ENCODE measurements around the gene CALHM3. TPM values are rescaled to one million over a fixed set of nuclear protein-coding genes. Genes with fewer than 3 reads are reported as not detected.

The CALHM3 gene
- total RNA-seq, 2 donors from 2014 or later: not detected

GRCh38 chr10:103467406-103467805 is 11.6 kb downstream of the CALHM3 start:
- Histone ChIP-seq H3K9me3 (no peaks in the 10 kb centered on the region), H3K9ac (ENCODE audit: low read depth in 2 of 2, low read length in 2 of 2) (no peak overlapping the region), H3K36me3 (no peaks in the 10 kb centered on the region), H3K27me3 (no peaks in the 10 kb centered on the region), H3K4me1 (no peaks in the 10 kb centered on the region), H3K27ac (no peak overlapping the region), H3K4me3 (no peak overlapping the region)
- no peak for DNase-seq
- TF ChIP-seq CTCF (IDR thresholded peaks at IDR 0.05): no peak
- intact Hi-C loops (cut with DNase I): no loop called here

GRCh38 chr10:103466734-103467133 is 12.3 kb downstream of the CALHM3 start:
- no peak overlapping the region for H3K27ac ChIP-seq
- intact Hi-C loops (cut with DNase I): no loop called here
- H3K9me3 ChIP-seq: no peaks in the 10 kb centered on the region
- no peak for DNase-seq
- no peaks in the 10 kb centered on the region for H3K4me1 ChIP-seq
- no peak for TF ChIP-seq CTCF (IDR thresholded peaks at IDR 0.05)
- no peak overlapping the region for H3K9ac ChIP-seq (ENCODE audit: low read depth in 2 of 2, low read length in 2 of 2)
- no peak overlapping the region for H3K4me3 ChIP-seq
- no peaks in the 10 kb centered on the region for H3K36me3 ChIP-seq
- no peaks in the 10 kb centered on the region for H3K27me3 ChIP-seq

- Histone ChIP-seq H3K9ac (ENCODE audit: low read depth in 2 of 2, low read length in 2 of 2) (no peak overlapping the region), H3K36me3 (no peaks in the 10 kb centered on the region), H3K27ac (no peak overlapping the region), H3K27me3 (no peaks in the 10 kb centered on the region), H3K4me1 (no peaks in the 10 kb centered on the region), H3K4me3 (no peak overlapping the region), H3K9me3 (no peaks in the 10 kb centered on the region)
- no peak for TF ChIP-seq CTCF (IDR thresholded peaks at IDR 0.05)
- intact Hi-C loops (cut with DNase I): no loop called here
- DNase-seq: no peak
Measured at GRCh38 chr10:103465411-103466179, 13.4 kb downstream of the CALHM3 start.

DNA sequence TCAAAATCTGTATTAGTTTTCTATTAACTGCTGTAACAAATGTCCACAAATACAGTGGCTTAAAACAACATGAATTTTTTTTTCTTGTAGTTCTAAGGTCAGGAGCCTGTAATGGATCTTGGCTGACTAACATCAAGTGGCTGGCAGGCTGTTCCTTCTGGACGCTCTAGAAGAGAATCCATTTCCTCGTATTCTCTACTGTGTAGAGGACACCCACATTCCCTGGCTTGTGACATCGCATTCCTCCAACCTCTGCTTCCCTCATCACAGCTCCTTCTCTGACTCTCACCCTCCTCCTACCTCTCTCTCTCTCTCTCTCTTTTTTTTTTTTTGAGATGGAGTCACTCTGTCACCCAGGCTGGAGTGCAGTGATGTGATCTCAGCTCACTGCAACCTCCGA is 15.5 kb downstream of the CALHM3 start:
- Histone ChIP-seq H3K4me1 (no peaks in the 10 kb centered on the region), H3K36me3 (no peaks in the 10 kb centered on the region), H3K27me3 (no peaks in the 10 kb centered on the region), H3K9me3 (no peaks in the 10 kb centered on the region), H3K27ac (no peak overlapping the region), H3K9ac (ENCODE audit: low read depth in 2 of 2, low read length in 2 of 2) (no peak overlapping the region), H3K4me3 (no peak overlapping the region)
- DNase-seq: no peak
- TF ChIP-seq CTCF (IDR thresholded peaks at IDR 0.05): no peak
- intact Hi-C loops (cut with DNase I): no loop called here

DNA sequence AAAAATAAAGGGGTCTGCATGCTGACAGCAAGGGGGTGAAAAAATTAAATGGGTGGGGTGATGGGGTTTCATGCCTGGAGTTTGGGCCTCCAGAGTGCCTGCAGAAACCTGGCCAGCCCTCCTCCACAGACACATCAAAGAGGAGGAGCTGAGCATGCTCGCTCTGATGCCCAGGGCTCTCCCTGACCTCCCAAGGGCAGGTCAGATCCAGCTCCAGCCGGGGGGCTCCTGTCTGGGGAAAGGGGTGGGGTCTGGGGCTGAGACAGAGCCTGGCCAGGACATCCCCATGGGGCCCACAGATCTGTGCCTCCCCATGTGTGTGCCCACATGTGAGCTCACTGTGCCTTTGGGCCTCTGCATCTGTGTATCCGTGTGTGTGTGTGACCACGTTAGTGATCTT is 19.4 kb downstream of the CALHM3 start:
- intact Hi-C loops (cut with DNase I): no loop called here
- no peak for TF ChIP-seq CTCF (IDR thresholded peaks at IDR 0.05)
- Histone ChIP-seq H3K27me3 (no peaks in the 10 kb centered on the region), H3K9me3 (no peaks in the 10 kb centered on the region), H3K4me3 (no peak overlapping the region), H3K4me1 (no peaks in the 10 kb centered on the region), H3K9ac (ENCODE audit: low read depth in 2 of 2, low read length in 2 of 2) (no peak overlapping the region), H3K36me3 (no peaks in the 10 kb centered on the region), H3K27ac (no peak overlapping the region)
- no peak for DNase-seq

All from colonic mucosa (tissue), 4 donors.